Iris pigment epithelial cell (primary cell): ENCODE data around the gene DNAJB13.
A peak's percentile ranks its signal among the peaks of the same experiment; 100 is the strongest.

Experiments
- DNase-seq: peaks from one replicate; pipeline ENCODE4 v3.0.0-alpha.2; 2011; ENCODE audit warnings: low read depth

DNAJB13 gene

GRCh38 chr11:74000307-74001133 is 49.7 kb downstream of the DNAJB13 start:
- no peak for DNase-seq

GRCh38 chr11:74001822-74002286 is 51.0 kb downstream of the DNAJB13 start:
- no peak for DNase-seq

GRCh38 chr11:74002832-74003231 is 52.0 kb downstream of the DNAJB13 start:
- no peak for DNase-seq

GRCh38 chr11:74004046-74004695 is 53.3 kb downstream of the DNAJB13 start:
- no peak for DNase-seq

GRCh38 chr11:74004759-74005615 is 54.2 kb downstream of the DNAJB13 start:
- no peak for DNase-seq

- no peak for DNase-seq
Observed at GRCh38 chr11:74005721-74006517, 55.1 kb downstream of the DNAJB13 start.

GRCh38 chr11:74006743-74007304 is 56.0 kb downstream of the DNAJB13 start:
- DNase-seq = no peak

- DNase-seq = no peak
Observed at GRCh38 chr11:74007691-74008372, 57.0 kb downstream of the DNAJB13 start.

- DNase-seq = no peak
Observed at GRCh38 chr11:74008373-74009229, 57.8 kb downstream of the DNAJB13 start, which contains the start of gene UCP3. Gene UCP3, minus strand, starts transcription at chr11:74009085. Its CDS starts 2,043 bp downstream, at chr11:74007042.

- DNase-seq = no peak
Observed at GRCh38 chr11:74009230-74009547, 58.4 kb downstream of the DNAJB13 start.

- no peak for DNase-seq
Observed at GRCh38 chr11:74009675-74010305, 59.0 kb downstream of the DNAJB13 start.

- DNase-seq = no peak
Observed at GRCh38 chr11:74010306-74011300, 59.8 kb downstream of the DNAJB13 start.

- peak; percentile 73 for DNase-seq
Observed at GRCh38 chr11:74011360-74012073, 60.7 kb downstream of the DNAJB13 start.

- DNase-seq = no peak
Observed at GRCh38 chr11:74012074-74012809, 61.4 kb downstream of the DNAJB13 start.

GRCh38 chr11:74013141-74013540 is 62.3 kb downstream of the DNAJB13 start:
- no peak for DNase-seq

GRCh38 chr11:74014880-74015279 is 64.1 kb downstream of the DNAJB13 start:
- DNase-seq = no peak
